CD4-positive, alpha-beta T cell treated with Interleukin-15 for 1 hour (primary cell): ENCODE results near the gene SCFD1.
"Not testable (repeated sequence)": the region's sequence is repeated elsewhere in the genome, so short reads cannot be mapped to it uniquely, and the experiment has no call there.

Source experiments
- DNase-seq: peaks from one replicate; pipeline ENCODE4 v3.0.0-alpha.2; 2020

SCFD1 gene, protein sequence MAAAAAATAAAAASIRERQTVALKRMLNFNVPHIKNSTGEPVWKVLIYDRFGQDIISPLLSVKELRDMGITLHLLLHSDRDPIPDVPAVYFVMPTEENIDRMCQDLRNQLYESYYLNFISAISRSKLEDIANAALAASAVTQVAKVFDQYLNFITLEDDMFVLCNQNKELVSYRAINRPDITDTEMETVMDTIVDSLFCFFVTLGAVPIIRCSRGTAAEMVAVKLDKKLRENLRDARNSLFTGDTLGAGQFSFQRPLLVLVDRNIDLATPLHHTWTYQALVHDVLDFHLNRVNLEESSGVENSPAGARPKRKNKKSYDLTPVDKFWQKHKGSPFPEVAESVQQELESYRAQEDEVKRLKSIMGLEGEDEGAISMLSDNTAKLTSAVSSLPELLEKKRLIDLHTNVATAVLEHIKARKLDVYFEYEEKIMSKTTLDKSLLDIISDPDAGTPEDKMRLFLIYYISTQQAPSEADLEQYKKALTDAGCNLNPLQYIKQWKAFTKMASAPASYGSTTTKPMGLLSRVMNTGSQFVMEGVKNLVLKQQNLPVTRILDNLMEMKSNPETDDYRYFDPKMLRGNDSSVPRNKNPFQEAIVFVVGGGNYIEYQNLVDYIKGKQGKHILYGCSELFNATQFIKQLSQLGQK

DNA sequence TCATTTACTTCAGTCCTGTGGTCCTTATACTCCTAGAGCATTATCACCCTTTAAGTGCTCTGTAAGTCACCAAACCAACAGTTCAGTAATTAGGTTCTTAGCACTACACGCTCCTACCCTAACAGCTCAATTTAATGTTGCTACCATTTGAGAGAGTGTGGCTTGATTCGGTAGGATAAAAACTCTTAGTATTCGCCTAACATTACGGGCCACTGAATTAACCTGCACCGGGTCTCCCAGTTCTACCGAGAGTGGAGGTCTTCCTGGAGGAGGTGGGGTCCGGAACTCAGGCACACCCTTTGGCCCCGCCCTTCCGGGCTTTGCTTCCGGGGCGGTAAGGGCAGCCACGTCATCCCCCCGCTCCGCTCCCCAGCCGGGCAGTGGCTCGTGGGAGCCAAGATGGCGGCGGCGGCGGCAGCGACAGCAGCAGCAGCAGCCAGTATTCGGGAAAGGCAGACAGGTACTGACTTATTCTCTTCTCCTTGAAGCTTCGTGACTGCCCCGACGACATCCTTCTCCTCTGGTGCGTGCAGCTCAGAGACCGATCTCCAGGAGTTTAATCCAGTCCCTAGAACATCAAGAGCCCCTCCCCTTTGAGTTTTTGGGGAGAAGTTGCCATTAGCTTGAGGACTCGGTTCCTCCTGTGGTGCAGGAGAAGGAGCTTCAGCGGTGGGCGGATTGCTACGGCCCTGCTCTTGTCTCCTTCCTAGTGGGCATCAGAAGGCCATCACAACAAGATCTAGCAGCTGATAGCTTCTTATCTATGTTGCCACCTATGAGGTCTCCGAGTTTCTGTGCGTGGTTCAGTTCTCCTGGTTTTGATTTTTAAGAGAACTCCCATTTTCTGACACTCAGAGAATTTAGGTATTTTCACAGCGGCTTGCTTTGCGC is at the start of gene SCFD1:
TSS of gene SCFD1 (plus strand) at position 380 of the 891 bp plus-strand sequence. CDS start at position 400, 20 bp downstream.
- DNase-seq = peak; percentile 90

DNA sequence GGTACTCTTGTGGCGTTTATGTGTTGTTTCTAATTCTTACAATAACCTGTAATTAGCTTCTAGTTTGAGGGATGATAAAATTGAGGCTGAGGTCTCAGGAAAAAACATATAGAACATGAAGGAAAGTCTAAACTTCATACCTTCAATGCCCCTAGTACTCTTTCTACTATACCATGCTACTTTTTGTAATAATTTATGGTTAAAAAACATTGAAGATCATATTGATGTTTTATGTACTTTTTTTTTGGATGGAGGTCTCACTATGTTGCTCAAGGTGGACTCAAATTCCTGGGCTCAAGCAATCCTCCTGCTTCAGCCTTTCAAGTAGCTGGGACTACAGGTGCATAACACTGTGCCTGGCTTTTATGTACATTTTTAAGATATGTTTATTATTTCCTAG is 49.3 kb upstream of the SCFD1 start:
- no peak for DNase-seq

DNA sequence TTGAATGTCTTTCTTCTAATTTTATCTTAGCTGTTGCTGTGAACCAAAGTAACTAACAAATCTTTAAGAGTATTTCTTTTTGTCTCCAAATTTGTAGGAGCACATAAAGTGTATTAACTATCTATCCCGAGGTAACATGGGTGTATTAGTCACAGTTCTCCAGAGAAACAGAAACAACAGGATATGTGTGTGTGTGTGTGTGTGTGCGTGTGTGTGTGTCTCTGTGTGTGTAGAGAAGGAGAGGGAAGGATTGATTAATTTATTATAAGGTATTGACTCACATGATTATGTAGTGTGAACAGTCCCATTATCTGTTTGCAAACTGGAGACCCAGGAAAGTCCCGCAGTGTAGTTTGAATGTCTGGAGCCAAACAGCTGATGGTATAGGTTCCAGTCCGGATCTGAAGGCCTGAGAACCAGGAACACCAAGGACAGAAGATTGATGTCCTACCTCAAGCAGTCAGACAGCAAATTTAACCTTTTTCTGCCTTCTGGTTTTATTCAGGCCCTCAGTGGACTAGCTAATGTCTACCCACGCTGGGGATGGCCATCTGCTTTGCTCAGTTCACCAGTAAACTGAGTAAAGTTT is 48.8 kb upstream of the SCFD1 start:
- DNase-seq = no peak

DNA sequence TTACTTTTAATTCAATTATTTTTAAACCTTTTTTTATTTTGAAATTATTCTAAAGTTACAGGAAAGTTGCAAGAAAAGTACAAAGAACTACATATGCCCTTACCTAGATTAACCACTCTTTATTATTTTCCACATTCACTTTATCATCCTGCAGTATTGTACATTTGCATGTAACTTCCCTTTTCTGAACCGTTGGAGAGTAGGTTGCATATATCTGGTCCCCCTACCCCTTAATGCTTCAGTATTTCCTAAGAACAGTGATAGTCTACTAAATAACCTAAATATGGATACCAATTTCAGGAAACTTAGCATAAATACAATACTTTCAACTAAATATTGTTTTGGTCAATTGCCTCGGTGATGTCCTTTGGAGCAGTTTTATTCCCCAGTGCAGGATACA is 48.2 kb upstream of the SCFD1 start:
- no peak for DNase-seq

DNA sequence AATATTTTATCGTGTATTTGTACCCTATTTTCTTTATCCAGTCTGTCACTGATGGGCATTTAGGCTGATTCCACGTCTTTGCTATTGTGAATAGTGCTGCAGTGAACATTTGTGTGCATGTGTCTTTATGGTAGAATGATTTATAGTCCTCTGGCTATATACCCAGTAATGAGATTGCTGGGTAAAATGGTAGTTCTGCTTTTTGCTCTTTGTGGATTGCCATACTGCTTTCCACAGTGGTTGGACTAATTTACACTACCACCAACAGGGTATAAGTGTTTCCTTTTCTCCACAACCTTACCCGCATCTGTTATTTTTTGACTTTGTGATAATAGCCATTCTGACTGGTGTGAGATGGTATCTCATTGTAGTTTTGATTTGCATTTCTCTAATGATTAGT is 47.3 kb upstream of the SCFD1 start:
- not testable (repeated sequence) for DNase-seq

DNA sequence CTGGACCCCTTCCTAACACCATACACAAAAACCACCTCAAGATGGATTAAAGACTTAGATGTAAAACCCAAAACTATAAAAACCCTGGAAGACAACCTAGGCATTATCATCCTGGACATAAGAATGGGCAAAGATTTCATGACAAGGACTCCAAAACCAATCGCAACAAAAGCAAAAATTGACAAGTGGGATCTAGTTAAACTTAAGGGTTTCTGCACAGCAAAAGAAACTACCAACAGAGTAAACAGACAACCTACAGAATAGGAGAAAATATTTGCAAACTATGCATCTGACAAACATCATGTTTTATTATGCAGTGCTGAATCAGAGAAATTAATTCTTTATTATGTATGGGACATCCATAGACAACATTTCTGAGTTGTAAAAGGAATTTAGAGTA is 45.8 kb upstream of the SCFD1 start:
- DNase-seq = not testable (repeated sequence)

DNA sequence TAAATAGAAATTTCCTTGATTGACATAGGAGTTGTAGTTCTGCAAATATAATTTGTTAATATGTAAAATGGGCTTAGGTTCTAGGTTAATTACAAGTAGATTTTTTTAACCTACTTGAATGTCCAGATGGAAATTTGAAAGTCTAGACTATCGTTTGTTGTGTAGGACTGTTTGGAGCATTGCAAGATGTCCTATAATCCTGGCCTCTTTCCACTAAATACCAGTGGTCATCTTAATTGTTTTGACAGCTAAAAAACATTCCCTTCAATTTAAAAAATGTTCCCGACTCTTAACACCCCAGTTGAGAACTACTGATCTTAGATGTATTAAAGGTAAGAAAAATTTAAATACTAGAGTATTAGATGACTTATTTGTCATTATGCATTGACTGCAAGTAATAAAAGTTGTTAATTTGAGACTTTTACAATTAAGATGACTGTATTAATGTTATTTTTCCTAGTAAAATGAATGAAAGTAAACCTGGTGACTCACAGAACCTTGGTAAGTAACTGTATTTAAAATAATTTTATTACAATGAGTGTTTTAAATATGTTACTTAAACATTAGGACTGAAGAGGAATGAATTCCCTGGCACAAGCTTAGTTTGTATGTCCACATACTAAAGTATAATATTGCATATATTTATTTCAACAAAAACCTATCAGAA is 41.4 kb upstream of the SCFD1 start:
- no peak for DNase-seq

DNA sequence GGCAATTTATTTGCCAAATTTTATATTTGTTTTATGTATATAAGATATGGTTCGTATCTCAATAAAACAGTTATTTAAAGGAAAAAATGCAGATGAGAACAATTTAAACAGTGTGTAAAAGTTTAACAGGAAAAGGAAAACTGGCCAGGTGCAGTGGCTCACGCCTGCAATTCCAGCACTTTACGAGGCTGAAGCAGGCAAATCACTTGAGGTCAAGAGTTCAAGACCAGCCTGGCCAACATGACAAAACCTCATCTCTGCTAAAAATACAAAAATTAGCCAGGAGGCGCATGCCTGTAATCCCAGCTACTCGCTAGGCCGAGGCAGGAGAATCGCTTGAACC is 40.9 kb upstream of the SCFD1 start:
- no peak for DNase-seq

DNA sequence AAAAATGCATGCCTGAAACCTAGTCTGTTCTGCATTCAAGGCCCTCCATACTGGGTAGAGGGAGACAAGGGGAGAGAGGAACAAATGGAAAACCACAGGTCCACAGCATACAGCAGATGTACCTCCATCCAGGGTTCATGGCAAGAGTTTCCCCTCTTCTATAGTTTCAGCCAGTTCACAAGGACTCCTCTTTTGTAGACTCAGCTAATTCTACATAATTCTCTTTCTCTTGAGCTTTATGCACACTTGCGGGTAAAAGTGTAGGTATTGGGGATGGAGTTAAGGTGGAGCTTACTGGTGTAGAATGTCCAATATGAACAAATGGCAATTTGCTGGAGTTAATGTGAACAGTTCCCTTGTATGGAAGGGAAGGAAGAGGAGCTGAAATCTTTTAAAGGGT is 39.7 kb upstream of the SCFD1 start:
- DNase-seq = no peak

DNA sequence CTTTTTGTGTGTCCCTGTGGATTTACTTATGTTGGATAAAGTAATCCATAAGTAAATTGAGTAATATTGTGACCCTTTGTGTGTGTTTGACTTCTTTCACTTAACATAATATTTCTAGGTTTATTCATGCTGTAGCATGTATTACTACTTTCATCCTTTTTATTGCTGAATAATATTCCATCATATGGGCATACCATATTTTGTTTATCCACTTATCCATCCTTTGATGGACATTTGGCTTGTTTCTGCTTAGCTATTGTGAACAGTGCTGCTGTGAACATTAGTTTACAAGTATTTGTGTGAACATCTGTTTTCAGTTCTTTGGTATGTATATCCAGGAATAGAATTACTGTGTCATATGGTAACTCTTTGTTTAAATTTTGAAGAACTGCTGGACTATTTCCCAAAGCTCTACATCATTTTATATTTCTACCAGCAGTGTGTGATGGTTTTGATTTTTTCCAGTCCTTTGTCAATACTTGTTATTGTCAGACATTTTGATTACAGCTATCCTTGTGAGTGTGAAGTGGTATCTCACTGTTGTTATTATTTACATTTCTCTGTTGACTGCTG is 38.0 kb upstream of the SCFD1 start:
- no peak for DNase-seq

DNA sequence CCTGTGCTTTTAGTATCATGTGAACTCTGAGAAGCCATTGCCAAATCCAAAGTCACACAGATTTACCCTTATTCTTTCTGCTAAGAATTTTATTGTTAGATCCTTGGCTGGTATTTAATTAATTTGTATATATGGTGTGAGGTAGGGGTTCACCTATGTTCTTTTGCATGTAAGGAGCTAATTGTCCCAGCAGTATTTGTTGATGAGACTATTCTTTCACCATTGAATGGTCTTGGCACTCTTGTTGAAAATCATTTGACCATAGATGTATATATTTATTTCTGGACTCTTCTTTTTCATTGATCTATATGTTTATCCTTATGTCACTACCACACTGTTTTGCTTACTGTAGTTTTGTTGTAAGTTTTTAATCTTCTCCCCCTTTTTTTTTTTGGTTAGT is 36.9 kb upstream of the SCFD1 start:
- DNase-seq = no peak

DNA sequence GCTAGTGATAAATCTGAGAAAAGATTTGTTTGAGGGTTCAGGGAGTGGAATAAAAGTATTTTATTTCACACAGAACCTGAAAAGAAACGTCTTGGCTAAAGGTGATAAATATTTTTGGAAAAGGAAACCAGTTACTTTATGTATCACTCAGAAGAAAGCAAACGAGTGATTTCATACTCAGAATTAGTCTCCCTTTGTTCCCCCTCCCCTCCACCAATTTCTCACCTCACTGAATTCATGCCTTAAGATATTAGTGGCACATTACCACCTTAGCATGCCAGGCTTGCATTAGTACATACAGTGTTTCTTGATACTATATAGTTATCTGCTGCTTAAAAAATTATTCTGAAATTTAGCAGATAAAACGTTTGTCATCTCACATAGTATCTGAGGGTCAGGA is 35.0 kb upstream of the SCFD1 start:
- DNase-seq = no peak

DNA sequence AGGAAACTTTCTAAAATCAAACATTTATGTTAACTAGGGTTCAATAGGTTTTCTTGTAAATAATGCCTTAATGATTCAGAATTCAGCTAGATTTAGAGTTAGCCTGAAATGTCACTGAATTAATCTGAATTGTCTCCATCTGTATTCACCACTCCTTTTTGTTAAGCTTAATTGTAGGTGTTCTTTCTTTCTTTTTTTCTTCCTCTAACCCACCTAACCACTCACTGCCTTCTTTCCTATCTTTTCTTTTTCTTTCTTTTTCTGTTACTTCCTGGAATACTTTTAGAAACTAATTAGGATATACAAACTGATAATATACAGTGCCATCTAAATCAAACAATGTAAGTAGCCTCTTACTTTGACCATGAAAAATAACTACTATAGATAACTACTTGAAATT is 33.2 kb upstream of the SCFD1 start:
- DNase-seq = no peak

DNA sequence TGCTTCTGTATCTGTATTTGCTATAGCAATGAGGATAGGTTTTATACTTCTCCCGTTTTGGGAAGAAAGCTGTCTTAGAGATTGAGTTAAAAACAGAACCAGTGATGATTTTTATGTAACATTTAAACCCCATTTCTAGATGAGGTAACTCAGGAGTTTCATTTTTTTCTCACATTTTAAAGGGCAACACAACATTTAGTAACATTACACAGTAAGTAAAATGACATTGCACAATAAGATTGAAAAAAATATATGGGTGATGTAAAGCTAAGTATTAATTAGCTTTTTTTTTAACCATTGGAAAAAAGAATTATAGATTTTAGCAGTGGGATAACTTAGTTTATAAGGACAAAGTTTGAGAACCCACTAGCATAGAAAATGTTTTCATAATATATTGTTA is 25.2 kb upstream of the SCFD1 start:
- DNase-seq = no peak

DNA sequence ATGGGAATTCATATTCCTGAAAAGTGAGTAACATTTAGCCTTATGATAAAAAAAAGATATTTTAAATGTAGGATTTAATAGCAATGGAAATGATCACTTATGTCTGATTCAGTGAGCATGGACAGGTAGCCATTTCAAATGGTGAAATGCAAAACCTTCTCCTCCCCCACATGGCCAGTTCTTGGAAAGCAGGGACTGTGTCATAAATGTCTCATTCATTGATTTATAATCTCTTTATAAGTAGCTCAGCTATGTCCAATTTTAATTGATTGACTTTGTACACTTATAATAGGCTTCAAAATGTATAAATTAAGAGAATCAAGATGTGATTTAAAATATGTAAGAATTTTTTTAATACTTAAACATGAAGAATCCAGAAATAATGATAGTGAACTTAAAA is 24.6 kb upstream of the SCFD1 start:
- no peak for DNase-seq

DNA sequence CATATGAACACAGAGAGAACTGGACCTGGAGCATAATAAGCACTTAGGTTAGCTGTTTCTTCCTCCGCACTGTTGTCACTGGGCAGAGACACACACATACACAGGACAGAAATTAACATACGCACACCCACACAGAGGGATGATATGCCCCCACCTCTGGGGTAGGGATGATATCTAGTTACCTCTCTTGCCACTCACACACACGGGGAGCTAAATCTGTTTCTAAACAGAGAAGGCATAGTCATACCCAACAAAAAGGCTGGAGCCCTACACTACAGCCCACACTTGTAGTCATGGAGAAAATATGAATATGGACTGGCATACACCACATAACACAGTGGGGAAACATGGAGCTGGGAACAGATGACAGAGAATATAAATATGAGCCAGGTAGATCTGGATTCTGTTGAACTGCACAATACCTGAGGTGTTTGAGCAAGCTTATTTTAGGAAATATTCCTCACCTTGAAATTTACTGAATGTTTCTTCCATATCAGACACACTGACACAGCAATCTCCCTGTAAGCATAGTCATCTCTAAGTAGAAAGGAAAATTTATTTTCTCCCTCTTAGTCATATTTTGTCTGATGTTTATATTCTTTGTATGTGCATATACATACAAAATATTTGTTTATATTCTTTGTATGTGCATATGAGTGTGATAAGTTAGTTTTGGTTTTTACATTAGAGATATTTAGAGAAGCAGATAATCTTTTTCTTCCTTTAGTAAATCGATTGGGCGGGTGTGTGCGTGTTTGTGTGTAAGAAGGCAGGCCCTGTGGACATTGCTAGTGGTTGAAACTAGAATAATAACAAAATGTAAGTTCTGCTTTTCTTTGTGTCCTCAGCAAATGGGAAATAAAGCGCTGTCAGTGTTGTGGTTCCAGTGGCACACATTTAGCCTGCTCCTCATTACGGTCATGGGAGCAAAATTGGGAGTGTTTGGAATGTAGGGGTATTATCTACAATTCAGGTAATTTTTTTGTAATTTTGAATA is 20.9 kb upstream of the SCFD1 start:
- DNase-seq = no peak

DNA sequence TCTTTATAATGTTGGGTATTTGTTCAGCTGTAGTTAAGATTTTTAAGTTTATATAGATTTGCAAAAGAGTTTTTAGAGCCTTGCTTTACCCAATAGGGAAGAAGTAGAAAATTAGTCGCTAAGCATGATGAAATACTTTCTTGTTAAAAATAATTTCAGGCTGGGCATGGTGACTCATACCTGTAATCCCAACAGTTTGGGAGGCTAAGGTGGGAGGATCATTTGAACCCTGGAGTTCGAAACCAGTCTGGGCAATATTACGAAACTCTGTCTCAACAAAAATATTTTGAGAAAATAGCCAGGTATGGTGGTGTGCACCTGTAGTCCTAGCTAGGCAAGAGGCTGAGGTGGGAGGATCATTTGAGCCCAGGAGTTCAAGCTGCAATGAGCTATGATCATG is 18.7 kb upstream of the SCFD1 start:
- no peak for DNase-seq

DNA sequence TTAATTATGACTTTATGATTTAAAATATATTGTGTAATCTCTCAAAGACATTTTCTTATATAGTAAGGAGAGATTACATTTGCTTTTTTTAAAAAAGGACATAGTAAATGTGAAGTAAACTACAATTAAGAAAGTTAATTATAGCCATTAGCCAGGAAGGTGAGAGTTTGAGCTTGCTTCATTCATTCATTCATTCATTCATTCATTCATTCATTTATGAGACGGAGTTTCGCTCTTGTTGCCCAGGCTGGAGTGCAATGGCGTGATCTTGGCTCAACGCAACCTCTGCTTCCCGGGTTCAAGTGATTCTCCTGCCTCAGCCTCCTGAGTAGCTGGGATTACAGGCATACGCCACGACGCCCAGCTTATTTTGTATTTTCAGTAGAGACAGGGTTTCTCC is 17.4 kb upstream of the SCFD1 start:
- not testable (repeated sequence) for DNase-seq

DNA sequence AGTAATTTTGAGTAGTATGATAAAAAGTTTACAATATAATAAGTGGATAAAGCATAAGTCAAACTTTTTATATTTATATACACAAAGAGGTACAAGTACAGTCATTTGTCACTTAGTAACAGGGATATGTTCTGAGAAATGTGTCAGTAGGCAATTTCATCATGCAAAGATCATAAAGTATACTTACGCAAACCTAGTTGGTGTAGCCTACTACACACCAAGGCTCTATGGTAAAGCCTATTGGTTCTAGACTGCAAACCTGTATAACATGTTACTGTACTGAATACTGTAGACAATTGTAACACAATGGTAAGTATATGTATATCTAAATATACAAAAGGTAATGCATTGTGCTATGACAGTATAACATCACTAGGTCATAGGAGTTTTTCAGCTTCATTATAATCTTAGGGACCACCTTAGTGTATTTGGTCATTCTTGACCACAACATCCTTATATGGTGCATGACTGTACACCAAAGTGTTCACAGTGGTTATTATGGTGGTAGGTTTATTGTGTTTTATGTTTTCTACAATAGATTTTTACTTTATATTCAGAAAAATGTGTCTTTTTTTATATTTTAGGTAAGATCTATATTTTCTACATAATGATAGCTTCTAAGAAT is 14.9 kb upstream of the SCFD1 start:
- DNase-seq = no peak

DNA sequence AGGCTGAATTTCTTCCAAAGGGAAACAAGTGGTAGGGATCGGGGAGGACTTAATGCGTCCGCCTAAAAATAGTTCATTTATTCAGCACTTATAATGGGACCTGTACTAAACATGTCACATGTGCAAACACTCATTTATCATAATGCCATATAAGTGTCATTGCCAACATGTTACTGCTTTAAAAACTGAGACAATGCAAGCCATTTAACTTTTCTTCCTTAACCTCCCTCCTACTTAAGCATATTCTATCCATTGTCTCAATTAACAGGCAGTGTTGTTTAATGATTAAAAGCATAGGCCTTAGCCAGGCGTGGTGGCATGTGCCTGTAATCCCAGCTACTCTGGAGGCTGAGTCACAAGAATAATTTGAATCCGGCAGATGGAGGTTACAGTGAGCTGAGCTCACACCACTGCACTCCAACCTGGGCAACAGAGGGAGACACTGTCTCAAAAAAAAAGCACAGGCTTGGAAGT is 13.5 kb upstream of the SCFD1 start:
- DNase-seq = no peak
